ENCODE measurements around the gene ARAF.
A peak's percentile ranks its signal among the peaks of the same experiment; 100 is the strongest.

DNA sequence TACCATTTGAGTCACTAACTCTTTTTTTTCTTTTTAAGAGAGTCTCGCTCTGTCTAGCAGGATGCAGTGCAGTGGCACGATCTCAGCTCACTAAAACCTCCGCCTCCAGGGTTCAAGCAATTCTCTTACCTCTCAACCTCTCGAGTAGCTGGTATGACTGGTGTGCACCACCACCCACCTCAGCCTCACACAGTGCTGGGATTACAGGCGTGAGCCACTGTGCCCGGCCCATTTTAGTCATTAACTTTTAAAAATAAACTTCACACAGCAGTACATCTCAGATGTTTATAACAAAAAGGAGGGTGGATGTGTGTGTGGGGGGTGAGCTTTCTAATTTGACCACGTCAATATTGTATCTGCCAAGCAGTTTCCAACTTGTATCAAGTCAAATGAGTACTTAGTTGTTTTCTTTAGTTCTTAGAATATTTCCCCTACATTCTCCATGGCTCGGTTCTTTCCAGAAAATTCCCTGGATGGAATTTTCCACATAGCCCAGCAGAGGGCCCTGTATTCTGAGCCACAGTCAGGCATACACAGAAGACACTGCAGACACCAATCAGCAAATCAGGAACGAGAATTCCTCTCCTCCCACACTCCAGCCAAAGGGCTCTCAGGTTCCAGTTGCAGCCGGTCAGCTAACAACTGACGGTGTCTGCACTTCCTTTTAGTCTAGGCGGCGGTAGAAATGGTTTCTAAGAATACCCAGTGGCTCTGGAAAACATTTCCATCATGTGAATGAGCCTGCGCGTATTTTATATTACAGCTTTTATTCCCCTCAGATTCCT is 20.1 kb upstream of the ARAF start:
- TF ChIP-seq SRF (IDR thresholded peaks at IDR 0.05; ENCODE audit: low read depth) (no peak), SIN3A (IDR thresholded peaks at IDR 0.05; ENCODE audit: low read depth) (no peak), YY1 (IDR thresholded peaks at IDR 0.05; ENCODE audit: extremely low read depth, insufficient replicate concordance, low read depth, low read length) (no peak), POLR2AphosphoS5 (IDR thresholded peaks at IDR 0.05; ENCODE audit: low read depth, low read length) (peak; percentile 69), JUND (IDR thresholded peaks at IDR 0.05) (no peak), RAD21 (IDR thresholded peaks at IDR 0.05; ENCODE audit: low read depth) (peak; percentile 68)
- TF ChIP-seq, protein P1, sequence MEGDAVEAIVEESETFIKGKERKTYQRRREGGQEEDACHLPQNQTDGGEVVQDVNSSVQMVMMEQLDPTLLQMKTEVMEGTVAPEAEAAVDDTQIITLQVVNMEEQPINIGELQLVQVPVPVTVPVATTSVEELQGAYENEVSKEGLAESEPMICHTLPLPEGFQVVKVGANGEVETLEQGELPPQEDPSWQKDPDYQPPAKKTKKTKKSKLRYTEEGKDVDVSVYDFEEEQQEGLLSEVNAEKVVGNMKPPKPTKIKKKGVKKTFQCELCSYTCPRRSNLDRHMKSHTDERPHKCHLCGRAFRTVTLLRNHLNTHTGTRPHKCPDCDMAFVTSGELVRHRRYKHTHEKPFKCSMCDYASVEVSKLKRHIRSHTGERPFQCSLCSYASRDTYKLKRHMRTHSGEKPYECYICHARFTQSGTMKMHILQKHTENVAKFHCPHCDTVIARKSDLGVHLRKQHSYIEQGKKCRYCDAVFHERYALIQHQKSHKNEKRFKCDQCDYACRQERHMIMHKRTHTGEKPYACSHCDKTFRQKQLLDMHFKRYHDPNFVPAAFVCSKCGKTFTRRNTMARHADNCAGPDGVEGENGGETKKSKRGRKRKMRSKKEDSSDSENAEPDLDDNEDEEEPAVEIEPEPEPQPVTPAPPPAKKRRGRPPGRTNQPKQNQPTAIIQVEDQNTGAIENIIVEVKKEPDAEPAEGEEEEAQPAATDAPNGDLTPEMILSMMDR (IDR thresholded peaks at IDR 0.05 in 2 of 3, conservative IDR thresholded peaks at IDR 0.05 in 1 of 3; ENCODE audit: borderline replicate concordance in 1 of 3, insufficient read depth in 1 of 3, low read depth in 2 of 3, low read length in 2 of 3): peak; percentile 37 to 51 (median 50); a peak in 4 of 6 replicates

Measured in HCT116 (cell line).